Keratinocyte (primary cell): ENCODE measurements around the gene SPATS2L.

Source experiments
- CTCF ChIP-seq, 3 experiments: IDR thresholded peaks in 1 of 3; conservative IDR thresholded peaks in 1 of 3; optimal IDR thresholded peaks in 1 of 3; 2 replicates in 2 of 3; 3 replicates in 1 of 3; pipeline versions ENCODE3 to v1.5.1; 2011; ENCODE audit warnings: low read length in 3 of 3, mild to moderate bottlenecking in 3 of 3, moderate library complexity in 2 of 3, control low read depth in 1 of 3, inconsistent platforms in 1 of 3; ENCODE audit not compliant: insufficient read depth in 2 of 3; ENCODE audit errors: extremely low read depth in 1 of 3
- EZH2 ChIP-seq: IDR thresholded peaks from one replicate; pipeline ENCODE4 v1.6.1; 2012; ENCODE audit warnings: inconsistent platforms, mild to moderate bottlenecking, low read length, moderate library complexity

- TF ChIP-seq CTCF (optimal IDR thresholded peaks at IDR 0.05 in 1 of 3, IDR thresholded peaks at IDR 0.05 in 1 of 3, conservative IDR thresholded peaks at IDR 0.05 in 1 of 3; ENCODE audit: extremely low read depth in 1 of 3, insufficient read depth in 2 of 3, low read length in 3 of 3) (no peak), EZH2 (no peak)
Measured at GRCh38 chr2:200404615-200405014, 98.1 kb downstream of the SPATS2L start.
